ENCODE measurements around the gene PCSK6. TPM values are rescaled to one million over a fixed set of nuclear protein-coding genes. Genes with fewer than 3 reads are reported as not detected.

PCSK6 gene
- total RNA-seq, 5 donors from 2014 or later (not counting 1 experiment from before 2014, with no cell fraction given), result 0.16 to 2.2 (median 1.3) TPM

Other genes with a start within 250 kb of the PCSK6 start
- gene CHSY1, start 237.7 kb downstream of the PCSK6 start, total RNA-seq, result 10 to 100 TPM; 10.8 to 17.7 (median 14.8) TPM
- gene SELENOS, start 212.2 kb downstream of the PCSK6 start, total RNA-seq, result 10 to 100 TPM; 31.3 to 39.9 (median 38.4) TPM
- 100 to 1,000 TPM in 2 of 5 donors, 10 to 100 TPM in 3; 77.0 to 199 (median 97.0) TPM for gene SNRPA1, start 194.5 kb downstream of the PCSK6 start, total RNA-seq
- gene TM2D3, start 162.7 kb upstream of the PCSK6 start, total RNA-seq, result 10 to 100 TPM; 55.7 to 96.9 (median 64.6) TPM
- gene TARS3, start 234.8 kb upstream of the PCSK6 start, total RNA-seq, result 10 to 100 TPM; 20.1 to 26.8 (median 25.5) TPM